ENCODE measurements around the gene TTPAL.

The TTPAL gene

GRCh38 chr20:44537993-44538392 is 62.3 kb downstream of the TTPAL start:
- DNase-seq (ENCODE audit: low read depth, low spot score) = no peak

- peak; percentile 49 for DNase-seq (ENCODE audit: low read depth, low spot score)
These were observed 65.2 kb downstream of the TTPAL start for GRCh38 chr20:44540834-44541233.

GRCh38 chr20:44541992-44542391 is 66.3 kb downstream of the TTPAL start:
- no peak for DNase-seq (ENCODE audit: low read depth, low spot score)

GRCh38 chr20:44542890-44543289 is 67.2 kb downstream of the TTPAL start:
- no peak for DNase-seq (ENCODE audit: low read depth, low spot score)

GRCh38 chr20:44543358-44543757 is 67.7 kb downstream of the TTPAL start:
- DNase-seq (ENCODE audit: low read depth, low spot score) = no peak

All from ELF-1 (cell line).